Endothelial cell of umbilical vein (primary cell): ENCODE results near the gene GRID1. TPM values are rescaled to one million over a fixed set of nuclear protein-coding genes. Genes with fewer than 3 reads are reported as not detected.

Experiments used
- BruUV-seq: library from RNA; stranded (reverse); fragments of 400-500 nt; replicated peaks from 2 replicates; lab custom pipeline; 2021; lab: Mats Ljungman, UMichigan
- CTCF ChIA-PET: fragments of 300-600, 350-600 bp; sonication (Branson Sonifier 250); formaldehyde crosslinking; loops from one replicate; lab custom pipeline; 2021; ENCODE audit warnings: antibody characterized with exemption, inconsistent platforms; lab: Charles Lee
- POLR2A ChIA-PET: fragments of 300-600, 350-600 bp; sonication (Branson Sonifier 250); formaldehyde crosslinking; loops from one replicate; lab custom pipeline; 2021; ENCODE audit warnings: antibody characterized with exemption, inconsistent platforms; lab: Charles Lee
- DNase-seq: peaks from one replicate; pipeline ENCODE4 v3.0.0-alpha.2; 2011; ENCODE audit warnings: low read depth, low spot score
- FAIRE-seq: peaks from 2 replicates; lab custom pipeline; 2011; peaks lifted over from hg19 to GRCh38; lab: Jason Lieb, UNC
- H2AFZ ChIP-seq: 2 replicates; pipeline ENCODE4 v1.6.0; 2012; ENCODE audit warnings: low read depth, low read length, control low read depth, inconsistent platforms
- H3K27ac ChIP-seq: 2 replicates; pipeline ENCODE4 v1.5.1; 2011; ENCODE audit warnings: low read depth, mild to moderate bottlenecking, control low read depth, low read length, moderate library complexity; ENCODE audit not compliant: insufficient read depth
- H3K27me3 ChIP-seq, 2 experiments: 2 replicates each; pipeline versions ENCODE4 v1.6.0 to v1.6.1; 2011; ENCODE audit warnings: low read length in 2 of 2, mixed read lengths in 1 of 2; ENCODE audit not compliant: control insufficient read depth in 2 of 2, insufficient read depth in 2 of 2
- H3K36me3 ChIP-seq, 2 experiments: 2 replicates in 1 of 2; 3 replicates in 1 of 2; pipeline ENCODE4 v1.5.1; 2011; ENCODE audit warnings: low read length in 2 of 2, mild to moderate bottlenecking in 1 of 2, moderate library complexity in 1 of 2; ENCODE audit not compliant: control insufficient read depth in 2 of 2, insufficient read depth in 2 of 2; ENCODE audit errors: extremely low read depth in 1 of 2
- H3K4me1 ChIP-seq: 3 replicates; pipeline ENCODE4 v1.5.1; 2011; ENCODE audit warnings: mild to moderate bottlenecking, low read length; ENCODE audit not compliant: control insufficient read depth, insufficient read depth; ENCODE audit errors: extremely low read depth
- H3K4me2 ChIP-seq: 2 replicates; pipeline ENCODE4 v1.6.1; 2011; ENCODE audit warnings: low read length, control low read depth, mixed read lengths; ENCODE audit not compliant: insufficient read depth
- H3K4me3 ChIP-seq, 3 experiments: fragments of 200-600 bp in 1 of 3; sonication (generic), shearing (Covaris generic) in 1 of 3; replicated peaks in 1 of 3; 2 replicates each; pipeline ENCODE4 v1.5.1; 2011 to 2016; ENCODE audit warnings: control low read depth in 3 of 3, low read length in 3 of 3, mild to moderate bottlenecking in 2 of 3, inconsistent platforms in 1 of 3, low read depth in 1 of 3, moderate library complexity in 1 of 3; ENCODE audit not compliant: insufficient read depth in 1 of 3
- H3K79me2 ChIP-seq: 2 replicates; pipeline ENCODE4 v1.6.0; 2012; ENCODE audit warnings: low read length, inconsistent platforms; ENCODE audit not compliant: control insufficient read depth, insufficient read depth
- H3K9ac ChIP-seq: replicated peaks from 2 replicates; pipeline ENCODE3; 2011; ENCODE audit warnings: low read length, control low read depth; ENCODE audit not compliant: insufficient read depth; ENCODE audit errors: extremely low read depth
- H3K9me1 ChIP-seq: replicated peaks from 3 replicates; pipeline ENCODE4 v1.6.0; 2011; ENCODE audit warnings: mild to moderate bottlenecking, low read length; ENCODE audit not compliant: control insufficient read depth, insufficient read depth; ENCODE audit errors: extremely low read depth
- H3K9me3 ChIP-seq: replicated peaks from 2 replicates; pipeline ENCODE4 v1.5.1; 2012; ENCODE audit warnings: low read length, inconsistent platforms; ENCODE audit not compliant: control insufficient read depth, insufficient read depth
- H4K20me1 ChIP-seq: replicated peaks from 2 replicates; pipeline ENCODE3; 2011; ENCODE audit warnings: mild to moderate bottlenecking, low read length; ENCODE audit not compliant: control insufficient read depth, insufficient read depth; ENCODE audit errors: extremely low read depth
- CTCF ChIP-seq, 2 donors: IDR thresholded peaks; 1 replicate in 1 of 2; 2 replicates in 1 of 2; pipeline ENCODE4 v1.5.1; 2011; ENCODE audit warnings: low read length in 2 of 2, mild to moderate bottlenecking in 2 of 2, moderate library complexity in 2 of 2, control low read depth in 1 of 2, inconsistent platforms in 1 of 2, low read depth in 1 of 2; ENCODE audit not compliant: insufficient read depth in 1 of 2; ENCODE audit errors: extremely low read depth in 1 of 2
- EZH2 ChIP-seq: IDR thresholded peaks from 2 replicates; pipeline ENCODE4 v1.6.1; 2012; ENCODE audit warnings: borderline replicate concordance, low read depth, mild to moderate bottlenecking, moderate library complexity, low read length, inconsistent platforms; ENCODE audit not compliant: severe bottlenecking
- FOS ChIP-seq: IDR thresholded peaks from 2 replicates; pipeline ENCODE4 v1.6.1; 2011; ENCODE audit warnings: mild to moderate bottlenecking, low read length, moderate library complexity, borderline replicate concordance; ENCODE audit not compliant: insufficient read depth
- GATA2 ChIP-seq: IDR thresholded peaks from 2 replicates; pipeline ENCODE4 v1.7.0; 2011; ENCODE audit warnings: low read depth, mild to moderate bottlenecking, moderate library complexity, mixed read lengths, low read length; ENCODE audit not compliant: insufficient read length, insufficient read depth
- JUN ChIP-seq: IDR thresholded peaks from 2 replicates; pipeline ENCODE4 v1.6.1; 2011; ENCODE audit warnings: borderline replicate concordance, low read depth; ENCODE audit not compliant: insufficient read length, insufficient read depth
- MAX ChIP-seq: IDR thresholded peaks from 2 replicates; pipeline ENCODE4 v1.6.1; 2011; ENCODE audit not compliant: insufficient read depth, insufficient read length
- MYC ChIP-seq: IDR thresholded peaks from one replicate; pipeline ENCODE4 v1.6.1; 2011; ENCODE audit warnings: mild to moderate bottlenecking, low read depth, low read length
- POLR2A ChIP-seq: IDR thresholded peaks from 2 replicates; pipeline ENCODE4 v1.6.1; 2012; ENCODE audit warnings: low read depth, mild to moderate bottlenecking, control low read depth, low read length
- POLR2AphosphoS5 ChIP-seq: IDR thresholded peaks from 2 replicates; pipeline ENCODE4 v1.6.1; 2012; ENCODE audit warnings: low read depth, mild to moderate bottlenecking, control low read depth, low read length, moderate library complexity; ENCODE audit not compliant: insufficient read depth
- dilution Hi-C: fragments of 300-500 bp; cut with MboI; formaldehyde crosslinking; loops from one replicate; pipeline ENCODE4 v1.15.0; 2019; ENCODE audit warnings: low sequenced_read_pairs; ENCODE audit not compliant: extremely low pct_ligation_motif_present
- intact Hi-C: fragments of 100-400 bp; cut with micrococcal nuclease; formaldehyde crosslinking; loops from one replicate; pipeline ENCODE4 v1.10.0; 2022
- polyA plus RNA-seq, 4 experiments: library from polyadenylated mRNA; depleted of rRNA in 3 of 4; stranded (reverse) in 3 of 4; unstranded in 1 of 4; fragments of >200 nt; gene quantifications; 2 replicates each; pipeline versions ENCODE4 v1.2.1 to v1.2.3, GENCODE V29; 2011 to 2012; ENCODE audit warnings: missing spikeins in 1 of 4
- total RNA-seq: library from RNA; stranded (reverse); gene quantifications from 2 replicates; pipeline ENCODE4 v1.2.3, GENCODE V29; 2021

Gene GRID1
- total and polyA plus RNA-seq, 2 donors (not counting 3 experiments of a cell fraction or from before 2014, with no cell fraction given): not detected

GRCh38 chr10:86027346-86027745 is 339.2 kb downstream of the GRID1 start:
- H3K9me3 ChIP-seq: no peaks in the 10 kb centered on the region
- dilution Hi-C loops: no loop called here
- DNase-seq (no peak), FAIRE-seq (no peak)
- no peaks in the 10 kb centered on the region for H3K9me1 ChIP-seq
- no peaks in the 10 kb centered on the region for H3K36me3 ChIP-seq
- TF ChIP-seq FOS (no peak), POLR2A (no peak), JUN (no peak), GATA2 (no peak), MYC (no peak), EZH2 (no peak), MAX (no peak), POLR2AphosphoS5 (no peak), CTCF (IDR thresholded peaks at IDR 0.05; ENCODE audit: extremely low read depth in 1 of 2, insufficient read depth in 1 of 2, low read depth in 1 of 2, low read length in 2 of 2) (no peak)
- H4K20me1 ChIP-seq: no peaks in the 10 kb centered on the region
- no peaks in the 10 kb centered on the region for H3K27me3 ChIP-seq
- H3K27ac ChIP-seq: no peak overlapping the region
- H3K4me1 ChIP-seq: no peaks in the 10 kb centered on the region
- no peak overlapping the region for H3K9ac ChIP-seq
- no peak overlapping the region for H2AFZ ChIP-seq
- H3K4me2 ChIP-seq: no peak overlapping the region
- no peak overlapping the region for H3K4me3 ChIP-seq
- no TSS peak for BruUV-seq
- ChIA-PET POLR2A (no interaction called here), CTCF (no interaction called here)
- H3K79me2 ChIP-seq: no peaks in the 10 kb centered on the region
- intact Hi-C loops: no loop called here
